ENCODE measurements around the gene DCTPP1. TPM values are rescaled to one million over a fixed set of nuclear protein-coding genes. Genes with fewer than 3 reads are reported as not detected.

The DCTPP1 gene
- total RNA-seq, 1 donor from 2014 or later: 17.9 TPM

DNA sequence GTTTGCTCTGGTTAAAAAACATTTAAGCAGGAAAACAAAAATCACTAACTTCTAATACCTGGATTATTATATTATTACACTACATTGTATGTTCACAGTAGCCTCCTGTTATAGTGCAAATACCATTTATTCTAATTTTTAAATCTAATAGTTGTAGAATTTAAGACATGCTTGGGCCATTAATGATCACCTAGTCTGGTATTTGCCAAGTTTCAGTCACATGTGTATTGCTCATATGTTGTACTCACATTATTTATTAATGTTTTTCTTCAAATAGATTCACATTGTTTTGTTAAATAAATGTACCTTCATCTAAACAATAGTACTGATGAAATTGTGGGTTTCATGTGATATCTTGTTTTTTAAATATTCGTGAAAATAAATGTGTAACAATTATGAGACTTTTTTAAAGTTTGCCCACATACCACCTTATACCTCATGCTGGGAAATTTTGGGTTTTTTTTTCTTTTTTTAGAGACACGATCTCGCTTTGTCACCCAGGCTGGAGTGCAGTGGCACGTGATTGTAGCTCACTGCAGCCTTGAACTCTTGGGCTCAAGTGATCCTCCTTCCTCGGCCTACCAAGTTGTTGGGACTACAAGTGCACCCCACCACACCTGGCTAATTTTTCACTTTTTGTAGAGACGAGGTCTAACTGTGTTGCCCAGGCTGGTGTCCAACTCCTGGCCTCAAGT lies 16.6 kb downstream of the DCTPP1 start:
- intact Hi-C loops (cut with DNase I): no loop called here
- H3K27ac ChIP-seq: no peak overlapping the region

DNA sequence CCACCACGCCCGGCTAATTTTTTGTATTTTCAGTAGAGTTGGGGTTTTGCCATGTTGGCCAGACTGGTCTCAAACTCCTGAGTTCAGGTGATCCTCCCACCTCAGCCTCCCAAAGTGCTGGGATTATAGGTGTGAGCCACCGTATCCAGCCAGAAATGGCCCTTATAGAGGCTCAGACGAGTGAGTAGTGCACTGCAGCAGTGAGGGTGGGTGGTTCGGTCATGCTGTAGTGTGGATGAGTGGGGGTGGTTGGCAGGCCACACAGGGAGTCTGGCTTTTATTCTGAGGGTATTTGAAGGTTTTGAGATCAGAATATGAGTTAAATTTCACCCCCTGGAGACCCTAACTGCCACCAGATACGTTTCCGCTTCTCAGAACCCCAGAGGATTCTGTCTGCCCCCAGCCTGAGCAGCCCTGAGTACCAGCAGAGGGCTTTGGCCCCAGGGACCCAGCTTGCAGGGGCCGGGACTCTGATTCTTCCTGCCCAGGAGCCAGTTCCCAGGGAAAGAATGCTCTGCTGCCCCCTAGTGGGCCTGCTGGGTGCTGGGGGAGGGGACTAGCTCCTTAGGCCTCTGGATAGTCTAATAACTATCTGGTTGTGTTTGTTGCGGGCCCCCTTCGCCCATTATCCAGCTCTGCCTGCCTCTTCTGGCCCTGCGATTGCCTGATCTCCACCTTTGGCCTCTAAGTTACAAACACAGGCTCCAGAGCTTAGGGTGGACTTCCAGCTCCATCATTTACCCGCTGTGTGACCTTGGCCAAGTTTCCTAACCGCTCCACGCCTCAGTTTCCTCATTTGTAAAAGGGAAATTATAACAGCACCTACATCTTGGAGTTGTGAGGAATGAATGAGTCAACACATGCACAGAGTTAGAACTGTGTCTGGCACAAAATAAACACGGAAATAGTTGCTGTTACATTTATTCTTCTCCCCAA lies 20.4 kb downstream of the DCTPP1 start:
- Histone ChIP-seq H3K36me3 (peaks cover 4% of the 10 kb centered on the region), H3K9me3 (no peaks in the 10 kb centered on the region), H3K4me3 (no peak overlapping the region), H3K4me1 (peaks cover 21% of the 10 kb centered on the region), H3K27ac (no peak overlapping the region), H3K27me3 (no peaks in the 10 kb centered on the region)
- intact Hi-C loops (cut with DNase I): no loop called here
- peak; percentile 87 for ATAC-seq
- peak; percentile 94 for DNase-seq
- TF ChIP-seq, protein P1, sequence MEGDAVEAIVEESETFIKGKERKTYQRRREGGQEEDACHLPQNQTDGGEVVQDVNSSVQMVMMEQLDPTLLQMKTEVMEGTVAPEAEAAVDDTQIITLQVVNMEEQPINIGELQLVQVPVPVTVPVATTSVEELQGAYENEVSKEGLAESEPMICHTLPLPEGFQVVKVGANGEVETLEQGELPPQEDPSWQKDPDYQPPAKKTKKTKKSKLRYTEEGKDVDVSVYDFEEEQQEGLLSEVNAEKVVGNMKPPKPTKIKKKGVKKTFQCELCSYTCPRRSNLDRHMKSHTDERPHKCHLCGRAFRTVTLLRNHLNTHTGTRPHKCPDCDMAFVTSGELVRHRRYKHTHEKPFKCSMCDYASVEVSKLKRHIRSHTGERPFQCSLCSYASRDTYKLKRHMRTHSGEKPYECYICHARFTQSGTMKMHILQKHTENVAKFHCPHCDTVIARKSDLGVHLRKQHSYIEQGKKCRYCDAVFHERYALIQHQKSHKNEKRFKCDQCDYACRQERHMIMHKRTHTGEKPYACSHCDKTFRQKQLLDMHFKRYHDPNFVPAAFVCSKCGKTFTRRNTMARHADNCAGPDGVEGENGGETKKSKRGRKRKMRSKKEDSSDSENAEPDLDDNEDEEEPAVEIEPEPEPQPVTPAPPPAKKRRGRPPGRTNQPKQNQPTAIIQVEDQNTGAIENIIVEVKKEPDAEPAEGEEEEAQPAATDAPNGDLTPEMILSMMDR (IDR thresholded peaks at IDR 0.05): peak; percentile 95

More for the DNA sequence above, 16.6 kb downstream of the DCTPP1 start:
- peaks cover 22% of the 10 kb centered on the region for H3K4me1 ChIP-seq
- no peaks in the 10 kb centered on the region for H3K9me3 ChIP-seq
- H3K36me3 ChIP-seq: peaks cover 4% of the 10 kb centered on the region
- no peak for ATAC-seq
- no peaks in the 10 kb centered on the region for H3K27me3 ChIP-seq
- DNase-seq: no peak
- TF ChIP-seq, protein P1 (IDR thresholded peaks at IDR 0.05): no peak
- H3K4me3 ChIP-seq: no peak overlapping the region

DNA sequence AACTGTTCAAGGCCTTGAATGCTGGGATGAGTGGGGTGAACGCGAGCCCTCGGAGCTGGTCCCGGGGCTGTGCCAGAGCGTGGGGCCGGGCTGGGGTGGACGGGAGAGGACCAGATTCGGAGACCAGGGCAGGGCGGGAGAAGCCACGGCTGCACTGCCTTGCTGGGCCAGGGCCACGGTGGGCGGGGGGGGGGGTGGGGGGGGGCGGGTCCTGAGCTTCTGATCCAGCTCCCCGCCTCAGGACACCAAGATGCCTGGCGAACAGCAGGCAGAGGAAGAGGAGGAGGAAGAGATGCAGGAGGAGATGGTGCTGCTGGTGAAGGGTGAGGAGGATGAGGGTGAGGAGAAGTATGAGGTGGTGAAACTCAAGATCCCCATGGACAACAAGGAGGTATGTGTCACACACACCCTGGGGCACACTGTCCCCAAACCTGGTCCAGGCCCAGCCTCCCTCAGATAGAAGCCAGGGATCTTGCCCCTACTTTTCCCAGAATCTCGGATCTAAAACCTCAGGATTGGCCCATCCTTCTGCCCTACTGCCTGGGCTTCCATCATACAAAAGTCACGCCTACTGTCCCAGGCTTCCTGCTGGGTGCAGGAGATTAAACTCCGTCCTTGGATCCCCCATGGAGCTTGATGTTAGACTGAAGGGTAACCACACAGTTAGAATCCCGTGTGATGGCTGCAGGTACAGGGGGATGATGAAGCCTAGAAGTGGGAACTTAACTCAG lies 21.9 kb downstream of the DCTPP1 start:
- no peak for ATAC-seq
- TF ChIP-seq, protein P1 (IDR thresholded peaks at IDR 0.05): no peak
- Histone ChIP-seq H3K27me3 (no peaks in the 10 kb centered on the region), H3K9me3 (no peaks in the 10 kb centered on the region), H3K27ac (peak overlapping the region; percentile 77), H3K4me3 (peak overlapping the region; percentile 62), H3K4me1 (peaks cover 21% of the 10 kb centered on the region), H3K36me3 (peaks cover 4% of the 10 kb centered on the region)
- intact Hi-C loops (cut with DNase I): no loop called here
- DNase-seq: no peak

DNA sequence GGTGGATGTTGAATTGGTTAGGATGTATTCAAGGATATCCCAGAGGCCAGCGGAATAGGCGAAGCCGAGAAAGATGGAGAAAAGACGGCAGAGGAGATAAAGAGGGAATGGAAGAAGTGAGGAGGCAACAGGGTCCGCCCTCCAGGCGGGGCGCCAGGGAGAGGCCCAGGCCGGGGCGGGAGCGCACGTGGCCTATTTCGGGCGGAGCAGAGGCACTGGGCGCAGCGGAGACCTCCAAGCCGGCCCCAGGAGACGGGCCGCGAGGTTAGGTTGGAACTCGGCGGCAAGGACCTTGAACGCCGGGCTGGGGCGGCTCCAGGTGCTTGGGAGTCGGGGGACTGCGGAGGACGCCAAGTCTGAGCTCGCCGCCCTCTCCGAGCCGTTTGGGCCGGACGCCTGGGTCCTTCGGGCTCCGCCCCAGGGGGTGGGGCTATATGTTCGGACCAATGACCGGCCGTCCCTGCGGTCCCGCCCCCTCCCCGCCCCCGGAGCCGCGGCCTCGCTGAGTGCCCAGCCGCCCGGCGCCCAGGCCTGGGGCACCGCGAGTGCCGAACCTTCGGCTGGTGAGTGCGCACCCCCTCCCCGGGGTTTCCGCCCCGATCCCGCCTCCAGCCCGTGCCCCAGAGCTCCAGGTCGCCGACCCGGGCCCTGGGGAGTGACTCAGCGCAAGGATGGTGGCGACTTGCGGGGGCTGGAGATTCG lies 22.6 kb downstream of the DCTPP1 start, which contains the start of gene ZNF771:
TSS of gene ZNF771 (plus strand) at position 505 of the 702 bp plus-strand sequence. CDS start 448 bp downstream, outside the sequence.
- intact Hi-C loops (cut with DNase I): no loop called here
- Histone ChIP-seq H3K36me3 (peaks cover 4% of the 10 kb centered on the region), H3K9me3 (no peaks in the 10 kb centered on the region), H3K27me3 (no peaks in the 10 kb centered on the region), H3K4me1 (peaks cover 21% of the 10 kb centered on the region), H3K4me3 (peak within 1 kb of the TSS; percentile 62), H3K27ac (peak within 1 kb of the TSS; percentile 77)
- ATAC-seq: peak; percentile 97
- TF ChIP-seq, protein P1 (IDR thresholded peaks at IDR 0.05): peak; percentile 19
- peak; percentile 97 for DNase-seq

DNA sequence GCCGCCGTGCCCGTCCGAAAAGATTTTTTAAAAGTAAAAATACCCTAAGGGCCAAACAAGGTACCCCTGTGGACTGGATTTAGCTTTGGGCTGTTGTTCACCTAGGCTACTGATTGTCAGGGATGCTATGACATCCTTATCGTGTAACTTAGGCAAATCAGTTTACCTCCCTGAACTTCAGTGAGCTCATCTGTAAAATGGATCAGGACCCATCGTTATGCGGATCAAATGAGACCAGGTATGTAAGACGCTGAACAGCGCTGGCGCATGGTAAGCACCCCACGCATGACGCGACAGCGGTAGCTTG lies 23.1 kb downstream of the DCTPP1 start:
- TF ChIP-seq, protein P1 (IDR thresholded peaks at IDR 0.05): no peak
- Histone ChIP-seq H3K27me3 (no peaks in the 10 kb centered on the region), H3K4me3 (peak overlapping the region; percentile 62), H3K9me3 (no peaks in the 10 kb centered on the region), H3K36me3 (no peaks in the 10 kb centered on the region), H3K4me1 (peaks cover 21% of the 10 kb centered on the region), H3K27ac (peak overlapping the region; percentile 77)
- DNase-seq (no peak), ATAC-seq (no peak)
- intact Hi-C loops (cut with DNase I): no loop called here
